ENCODE results near the gene KLK14. TPM values are rescaled to one million over a fixed set of nuclear protein-coding genes. Genes with fewer than 3 reads are reported as not detected.

Gene KLK14
- total RNA-seq, 2 donors from 2014 or later: 0.52 TPM; not detected in 1

GRCh38 chr19:51070334-51071094 lies 12.2 kb downstream of the KLK14 start:
- peaks cover 3% of the 10 kb centered on the region for H3K9me3 ChIP-seq
- H3K27me3 ChIP-seq: peaks cover 12% of the 10 kb centered on the region
- H3K27ac ChIP-seq: no peak overlapping the region
- no peak for TF ChIP-seq CTCF (IDR thresholded peaks at IDR 0.05)
- no peak for DNase-seq
- H3K36me3 ChIP-seq: no peaks in the 10 kb centered on the region
- no peak overlapping the region for H3K9ac ChIP-seq (ENCODE audit: low read depth in 2 of 2, low read length in 2 of 2)
- no peaks in the 10 kb centered on the region for H3K4me1 ChIP-seq
- intact Hi-C loops (cut with DNase I): no loop called here
- H3K4me3 ChIP-seq: no peak overlapping the region

- no peak overlapping the region for H3K27ac ChIP-seq
- H3K9ac ChIP-seq (ENCODE audit: low read depth in 2 of 2, low read length in 2 of 2): no peak overlapping the region
- DNase-seq: no peak
- TF ChIP-seq CTCF (IDR thresholded peaks at IDR 0.05): no peak
- H3K36me3 ChIP-seq: no peaks in the 10 kb centered on the region
- peaks cover 20% of the 10 kb centered on the region for H3K27me3 ChIP-seq
- H3K4me3 ChIP-seq: no peak overlapping the region
- no peaks in the 10 kb centered on the region for H3K9me3 ChIP-seq
- intact Hi-C loops (cut with DNase I): no loop called here
- H3K4me1 ChIP-seq: no peaks in the 10 kb centered on the region
These were observed 16.1 kb downstream of the KLK14 start for GRCh38 chr19:51066393-51067186.

- Histone ChIP-seq H3K27ac (no peak overlapping the region), H3K4me3 (no peak overlapping the region), H3K36me3 (no peaks in the 10 kb centered on the region), H3K9ac (ENCODE audit: low read depth in 2 of 2, low read length in 2 of 2) (no peak overlapping the region), H3K27me3 (peaks cover 20% of the 10 kb centered on the region), H3K9me3 (no peaks in the 10 kb centered on the region), H3K4me1 (no peaks in the 10 kb centered on the region)
- intact Hi-C loops (cut with DNase I): no loop called here
- DNase-seq: no peak
- TF ChIP-seq CTCF (IDR thresholded peaks at IDR 0.05): no peak
These were observed 17.3 kb downstream of the KLK14 start for GRCh38 chr19:51065221-51065960.

GRCh38 chr19:51064534-51065220 lies 18.0 kb downstream of the KLK14 start, which contains the start of gene KLK13:
Gene KLK13 (minus strand): TSS chr19:51065092. CDS start chr19:51065067, 25 bp downstream.
- intact Hi-C loops (cut with DNase I): no loop called here
- DNase-seq: no peak
- Histone ChIP-seq H3K27me3 (peaks cover 20% of the 10 kb centered on the region), H3K4me1 (no peaks in the 10 kb centered on the region), H3K9me3 (no peaks in the 10 kb centered on the region), H3K4me3 (no peak within 1 kb of the TSS), H3K36me3 (no peaks in the 10 kb centered on the region), H3K27ac (no peak within 1 kb of the TSS), H3K9ac (ENCODE audit: low read depth in 2 of 2, low read length in 2 of 2) (no peak within 1 kb of the TSS)
- no peak for TF ChIP-seq CTCF (IDR thresholded peaks at IDR 0.05)

GRCh38 chr19:51063664-51064063 lies 19.0 kb downstream of the KLK14 start:
- peaks cover 20% of the 10 kb centered on the region for H3K27me3 ChIP-seq
- no peak overlapping the region for H3K9ac ChIP-seq (ENCODE audit: low read depth in 2 of 2, low read length in 2 of 2)
- intact Hi-C loops (cut with DNase I): no loop called here
- no peaks in the 10 kb centered on the region for H3K4me1 ChIP-seq
- no peak overlapping the region for H3K4me3 ChIP-seq
- no peak for TF ChIP-seq CTCF (IDR thresholded peaks at IDR 0.05)
- H3K27ac ChIP-seq: no peak overlapping the region
- DNase-seq: no peak
- no peaks in the 10 kb centered on the region for H3K36me3 ChIP-seq
- H3K9me3 ChIP-seq: no peaks in the 10 kb centered on the region

Measured in colonic mucosa (tissue), 4 donors.